Measurements from ENCODE around the gene CHCHD6. TPM values are rescaled to one million over a fixed set of nuclear protein-coding genes. Genes with fewer than 3 reads are reported as not detected.

CHCHD6 gene
- total and polyA plus RNA-seq, 4 donors: 2.0 to 5.1 (median 3.9) TPM

- Histone ChIP-seq H3K9ac (ENCODE audit: low read depth in 1 of 2, low read length in 2 of 2) (no peak overlapping the region), H3K27ac (ENCODE audit: low read depth in 1 of 2, low read length in 2 of 2) (no peak overlapping the region), H3K27me3 (ENCODE audit: control insufficient read depth in 4 of 4, insufficient read depth in 4 of 4, low read length in 3 of 4) (no peaks in the 10 kb centered on the region), H3K4me1 (ENCODE audit: control insufficient read depth in 4 of 4, insufficient read depth in 4 of 4, low read length in 3 of 4) (no peaks in the 10 kb centered on the region), H3K9me3 (ENCODE audit: control insufficient read depth in 4 of 4, low read length in 3 of 4) (no peaks in the 10 kb centered on the region), H3K36me3 (ENCODE audit: control insufficient read depth in 4 of 4, insufficient read depth in 3 of 4, low read depth in 1 of 4, low read length in 3 of 4) (no peaks in the 10 kb centered on the region), H3K4me3 (ENCODE audit: low read depth in 1 of 3, low read length in 3 of 3) (no peak overlapping the region)
- no peak for DNase-seq (ENCODE audit: low spot score)
- TF ChIP-seq SP1 (IDR thresholded peaks at IDR 0.05) (no peak), GABPA (IDR thresholded peaks at IDR 0.05 in 1 of 2, conservative IDR thresholded peaks at IDR 0.05 in 1 of 2) (no peak), YY1 (IDR thresholded peaks at IDR 0.05) (no peak), TAF1 (conservative IDR thresholded peaks at IDR 0.05) (no peak), REST (IDR thresholded peaks at IDR 0.05) (no peak), MAX (IDR thresholded peaks at IDR 0.05) (no peak), HNF4G (IDR thresholded peaks at IDR 0.05) (no peak), EGR1 (IDR thresholded peaks at IDR 0.05; ENCODE audit: low read depth in 2 of 2) (no peak)
- TF ChIP-seq, protein P1, sequence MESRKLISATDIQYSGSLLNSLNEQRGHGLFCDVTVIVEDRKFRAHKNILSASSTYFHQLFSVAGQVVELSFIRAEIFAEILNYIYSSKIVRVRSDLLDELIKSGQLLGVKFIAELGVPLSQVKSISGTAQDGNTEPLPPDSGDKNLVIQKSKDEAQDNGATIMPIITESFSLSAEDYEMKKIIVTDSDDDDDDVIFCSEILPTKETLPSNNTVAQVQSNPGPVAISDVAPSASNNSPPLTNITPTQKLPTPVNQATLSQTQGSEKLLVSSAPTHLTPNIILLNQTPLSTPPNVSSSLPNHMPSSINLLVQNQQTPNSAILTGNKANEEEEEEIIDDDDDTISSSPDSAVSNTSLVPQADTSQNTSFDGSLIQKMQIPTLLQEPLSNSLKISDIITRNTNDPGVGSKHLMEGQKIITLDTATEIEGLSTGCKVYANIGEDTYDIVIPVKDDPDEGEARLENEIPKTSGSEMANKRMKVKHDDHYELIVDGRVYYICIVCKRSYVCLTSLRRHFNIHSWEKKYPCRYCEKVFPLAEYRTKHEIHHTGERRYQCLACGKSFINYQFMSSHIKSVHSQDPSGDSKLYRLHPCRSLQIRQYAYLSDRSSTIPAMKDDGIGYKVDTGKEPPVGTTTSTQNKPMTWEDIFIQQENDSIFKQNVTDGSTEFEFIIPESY (IDR thresholded peaks at IDR 0.05): no peak
- TF ChIP-seq, protein P2, sequence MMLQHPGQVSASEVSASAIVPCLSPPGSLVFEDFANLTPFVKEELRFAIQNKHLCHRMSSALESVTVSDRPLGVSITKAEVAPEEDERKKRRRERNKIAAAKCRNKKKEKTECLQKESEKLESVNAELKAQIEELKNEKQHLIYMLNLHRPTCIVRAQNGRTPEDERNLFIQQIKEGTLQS (IDR thresholded peaks at IDR 0.05): no peak
- WGBS: 74% methylated on average over 1 of the region's 1 CpG
Observed at GRCh38 chr3:126885425-126885824, 181.4 kb downstream of the CHCHD6 start.

- no peaks in the 10 kb centered on the region for H3K27me3 ChIP-seq (ENCODE audit: control insufficient read depth in 4 of 4, insufficient read depth in 4 of 4, low read length in 3 of 4)
- 93% methylated on average over 5 of the region's 5 CpGs for WGBS
- TF ChIP-seq, protein P1 (IDR thresholded peaks at IDR 0.05): no peak
- TF ChIP-seq EGR1 (IDR thresholded peaks at IDR 0.05; ENCODE audit: low read depth in 2 of 2): no peak
- TF ChIP-seq FOXA2 (IDR thresholded peaks at IDR 0.05): no peak
- TF ChIP-seq RAD21 (IDR thresholded peaks at IDR 0.05): no peak
- no peak for TF ChIP-seq FOXA1 (IDR thresholded peaks at IDR 0.05)
- TF ChIP-seq YY1 (IDR thresholded peaks at IDR 0.05): no peak
- TF ChIP-seq, protein P2 (IDR thresholded peaks at IDR 0.05): no peak
- TF ChIP-seq NR2F2 (IDR thresholded peaks at IDR 0.05): no peak
- TF ChIP-seq HNF4A (conservative IDR thresholded peaks at IDR 0.05): no peak
- no peak for TF ChIP-seq RXRA (IDR thresholded peaks at IDR 0.05)
- TF ChIP-seq GABPA (IDR thresholded peaks at IDR 0.05 in 1 of 2, conservative IDR thresholded peaks at IDR 0.05 in 1 of 2): no peak
- TF ChIP-seq REST (IDR thresholded peaks at IDR 0.05): no peak
- TF ChIP-seq SP1 (IDR thresholded peaks at IDR 0.05): no peak
- TF ChIP-seq MAX (IDR thresholded peaks at IDR 0.05): no peak
- no peak for TF ChIP-seq TAF1 (conservative IDR thresholded peaks at IDR 0.05)
Observed at GRCh38 chr3:126886217-126886616, 182.2 kb downstream of the CHCHD6 start.

More at GRCh38 chr3:126886217-126886616, 182.2 kb downstream of the CHCHD6 start:
- H3K36me3 ChIP-seq (ENCODE audit: control insufficient read depth in 4 of 4, insufficient read depth in 3 of 4, low read depth in 1 of 4, low read length in 3 of 4): no peaks in the 10 kb centered on the region
- no peaks in the 10 kb centered on the region for H3K4me1 ChIP-seq (ENCODE audit: control insufficient read depth in 4 of 4, insufficient read depth in 4 of 4, low read length in 3 of 4)
- H3K27ac ChIP-seq (ENCODE audit: low read depth in 1 of 2, low read length in 2 of 2): no peak overlapping the region
- no peak overlapping the region for H3K9ac ChIP-seq (ENCODE audit: low read depth in 1 of 2, low read length in 2 of 2)
- no peak overlapping the region for H3K4me3 ChIP-seq (ENCODE audit: low read depth in 1 of 3, low read length in 3 of 3)
- DNase-seq (ENCODE audit: low spot score): no peak
- no peaks in the 10 kb centered on the region for H3K9me3 ChIP-seq (ENCODE audit: control insufficient read depth in 4 of 4, low read length in 3 of 4)

Data from liver (tissue), 9 donors.